PC-9 (cell line): Measurements from ENCODE around the gene JPH2. TPM values are rescaled to one million over a fixed set of nuclear protein-coding genes. Genes with fewer than 3 reads are reported as not detected.

ENCODE experiments used
- BruUV-seq: library from RNA; stranded (reverse); fragments of 400-500 nt; replicated peaks from 2 replicates; lab custom pipeline; 2021; lab: Mats Ljungman, UMichigan
- CTCF ChIA-PET: fragments of 300-600 bp; sonication (Branson Sonifier 250); formaldehyde crosslinking; loops from one replicate; lab custom pipeline; 2022; ENCODE audit warnings: antibody characterized with exemption; lab: Charles Lee
- POLR2A ChIA-PET: fragments of 300-600 bp; sonication (Branson Sonifier 250); formaldehyde crosslinking; loops from one replicate; lab custom pipeline; 2022; ENCODE audit warnings: antibody characterized with exemption; ENCODE audit not compliant: unreplicated experiment; lab: Charles Lee
- DNase-seq, 2 experiments: peaks; one replicate each; pipeline versions ENCODE4 v3.0.0 to v3.0.0-alpha.2; 2015 to 2022; ENCODE audit warnings: mixed read lengths in 1 of 2
- H2AFZ ChIP-seq: fragments of 200-600 bp; sonication (generic); 2 replicates; pipeline ENCODE4 v1.8.1; 2017; ENCODE audit warnings: antibody characterized with exemption
- H3F3A ChIP-seq: fragments of 200-600 bp; sonication (generic); 2 replicates; pipeline ENCODE4 v1.8.1; 2017; ENCODE audit warnings: antibody characterized with exemption, mild to moderate bottlenecking, low read depth; ENCODE audit not compliant: insufficient read depth
- H3K27ac ChIP-seq: fragments of 200-600 bp; sonication (generic); 2 replicates; pipeline ENCODE4 v1.6.1; 2016; ENCODE audit warnings: mixed run types
- H3K27me3 ChIP-seq: fragments of 200-600 bp; sonication (generic); 2 replicates; pipeline ENCODE4 v1.6.1; 2016; ENCODE audit warnings: low read depth, mixed run types; ENCODE audit not compliant: insufficient read depth
- H3K36me3 ChIP-seq: fragments of 200-600 bp; sonication (generic); 2 replicates; pipeline ENCODE4 v1.6.1; 2016; ENCODE audit warnings: low read depth, mixed run types
- H3K4me1 ChIP-seq: fragments of 200-600 bp; sonication (generic); replicated peaks from 2 replicates; pipeline ENCODE4 v1.6.1; 2016; ENCODE audit warnings: mixed run types; ENCODE audit not compliant: insufficient read depth
- H3K4me2 ChIP-seq: fragments of 200-600 bp; sonication (generic); 2 replicates; pipeline ENCODE4 v1.6.1; 2017; ENCODE audit warnings: mixed run types
- H3K4me3 ChIP-seq: fragments of 200-600 bp; sonication (generic); 2 replicates; pipeline ENCODE4 v1.6.1; 2016; ENCODE audit warnings: mixed run types
- H3K79me2 ChIP-seq: fragments of 200-600 bp; sonication (generic); 2 replicates; pipeline ENCODE4 v1.6.1; 2017; ENCODE audit warnings: low read depth, mixed run types
- H3K9me2 ChIP-seq: fragments of 200-600 bp; sonication (generic); 2 replicates; pipeline ENCODE4 v1.8.1; 2017; ENCODE audit warnings: mild to moderate bottlenecking; ENCODE audit not compliant: insufficient read depth
- H3K9me3 ChIP-seq: fragments of 200-600 bp; sonication (generic); 2 replicates; pipeline ENCODE4 v1.8.1; 2016; ENCODE audit warnings: low read depth; ENCODE audit not compliant: insufficient read depth
- H4K20me1 ChIP-seq: fragments of 200-600 bp; sonication (generic); 2 replicates; pipeline ENCODE4 v1.8.1; 2017; ENCODE audit not compliant: insufficient read depth
- CTCF ChIP-seq: fragments of 200-600 bp; sonication (generic); conservative IDR thresholded peaks from 2 replicates; pipeline ENCODE4 v1.6.1; 2017; ENCODE audit warnings: mixed run types, antibody characterized with exemption, mild to moderate bottlenecking, moderate library complexity
- EZH2 ChIP-seq: fragments of 200-600 bp; sonication (generic); IDR thresholded peaks from 2 replicates; pipeline ENCODE4 v1.8.0; 2017; ENCODE audit warnings: antibody characterized with exemption, low read depth
- intact Hi-C: fragments of 100-400 bp; cut with micrococcal nuclease; formaldehyde crosslinking; loops from one replicate; pipeline ENCODE4 v1.10.0; 2022; ENCODE audit not compliant: unreplicated experiment
- total RNA-seq: library from RNA; stranded (reverse); gene quantifications from 2 replicates; pipeline ENCODE4 v1.2.3, GENCODE V29; 2021

JPH2 gene
- total RNA-seq, 1 experiment from 2014 or later, result 41.1 TPM

GRCh38 chr20:44106615-44107014, 80.4 kb downstream of the JPH2 start:
- no peak for DNase-seq
- Histone ChIP-seq H3K4me2 (no peak overlapping the region), H3K9me3 (peaks cover 17% of the 10 kb centered on the region; the same call in 1 of the 2 replicates), H3F3A (no peaks in the 10 kb centered on the region), H3K27ac (no peak overlapping the region), H4K20me1 (no peaks in the 10 kb centered on the region), H3K27me3 (no peaks in the 10 kb centered on the region), H3K79me2 (no peaks in the 10 kb centered on the region), H3K4me3 (no peak overlapping the region), H3K9me2 (no peaks in the 10 kb centered on the region), H3K4me1 (no peaks in the 10 kb centered on the region), H3K36me3 (no peaks in the 10 kb centered on the region), H2AFZ (no peak overlapping the region)
- no TSS peak for BruUV-seq
- intact Hi-C loops, result no loop called here
- ChIA-PET CTCF (no interaction called here), POLR2A (no interaction called here)
- TF ChIP-seq EZH2 (no peak), CTCF (no peak)

- Histone ChIP-seq H3K27ac (no peak overlapping the region), H3K4me1 (no peaks in the 10 kb centered on the region), H3K36me3 (no peaks in the 10 kb centered on the region), H3K27me3 (no peaks in the 10 kb centered on the region), H3K9me3 (peaks cover 17% of the 10 kb centered on the region; the same call in 1 of the 2 replicates), H3K4me2 (no peak overlapping the region), H3K9me2 (no peaks in the 10 kb centered on the region), H3K79me2 (no peaks in the 10 kb centered on the region), H3K4me3 (no peak overlapping the region), H3F3A (no peaks in the 10 kb centered on the region), H2AFZ (no peak overlapping the region), H4K20me1 (no peaks in the 10 kb centered on the region)
- CTCF ChIA-PET, result interaction anchor here (0.6 to 0.7 kb wide), 2 partner anchors 277 to 331 kb away, joined by 3 to 4 read pairs; no protein-coding TSS in a partner anchor
- intact Hi-C loops, result no loop called here
- no TSS peak for BruUV-seq
- no peak for TF ChIP-seq EZH2
- no peak for TF ChIP-seq CTCF
- DNase-seq, result peak in 1 of 2 experiments; percentile 41
- POLR2A ChIA-PET, result no interaction called here
Observed at GRCh38 chr20:44104798-44105517, 82.0 kb downstream of the JPH2 start.

GRCh38 chr20:44102582-44102981, 84.4 kb downstream of the JPH2 start:
- H3K9me3 ChIP-seq, result no peaks in the 10 kb centered on the region; the same call in 1 of the 2 replicates
- H4K20me1 ChIP-seq, result no peaks in the 10 kb centered on the region
- no peaks in the 10 kb centered on the region for H3K36me3 ChIP-seq
- peaks cover 5% of the 10 kb centered on the region; the same call in 1 of the 2 replicates for H3K4me1 ChIP-seq
- no peaks in the 10 kb centered on the region for H3K27me3 ChIP-seq
- TF ChIP-seq CTCF (no peak), EZH2 (no peak)
- H3K4me2 ChIP-seq, result no peak overlapping the region
- CTCF ChIA-PET, result no interaction called here
- BruUV-seq, result no TSS peak
- no peaks in the 10 kb centered on the region for H3K79me2 ChIP-seq
- H2AFZ ChIP-seq, result no peak overlapping the region
- no peak overlapping the region for H3K4me3 ChIP-seq
- intact Hi-C loops, result no loop called here
- no peaks in the 10 kb centered on the region for H3F3A ChIP-seq
- no peaks in the 10 kb centered on the region for H3K9me2 ChIP-seq
- POLR2A ChIA-PET, result no interaction called here
- no peak overlapping the region for H3K27ac ChIP-seq
- no peak for DNase-seq
